Measurements from ENCODE around the gene DLL1. TPM values are rescaled to one million over a fixed set of nuclear protein-coding genes. Genes with fewer than 3 reads are reported as not detected.

DLL1 gene
- total RNA-seq, 1 donor from 2014 or later, result 16.5 TPM

Other genes starting within 250 kb of the DLL1 start
- 9.9 TPM for gene FAM120B, start 15.7 kb upstream of the DLL1 start, total RNA-seq

Measured in ascending aorta (tissue), 1 donor.